GM18868 (cell line): ENCODE results near the gene SPEM2.
"Not testable (repeated sequence)": the region's sequence is repeated elsewhere in the genome, so short reads cannot be mapped to it uniquely, and the experiment has no call there.

ENCODE experiments used
- ATAC-seq: cut with Tn5 transposase; IDR thresholded peaks from one replicate; pipeline ENCODE4 v1.9.1; 2021; ENCODE audit warnings: mild to moderate bottlenecking, moderate library complexity; ENCODE audit not compliant: unreplicated experiment

The SPEM2 gene

GRCh38 chr17:7468804-7469389 lies 43.5 kb downstream of the SPEM2 start:
- ATAC-seq = no peak

- ATAC-seq = not testable (repeated sequence)
These were observed 44.4 kb downstream of the SPEM2 start for GRCh38 chr17:7469843-7470242.

- ATAC-seq = not testable (repeated sequence)
These were observed 45.1 kb downstream of the SPEM2 start for GRCh38 chr17:7470457-7470973.

DNA sequence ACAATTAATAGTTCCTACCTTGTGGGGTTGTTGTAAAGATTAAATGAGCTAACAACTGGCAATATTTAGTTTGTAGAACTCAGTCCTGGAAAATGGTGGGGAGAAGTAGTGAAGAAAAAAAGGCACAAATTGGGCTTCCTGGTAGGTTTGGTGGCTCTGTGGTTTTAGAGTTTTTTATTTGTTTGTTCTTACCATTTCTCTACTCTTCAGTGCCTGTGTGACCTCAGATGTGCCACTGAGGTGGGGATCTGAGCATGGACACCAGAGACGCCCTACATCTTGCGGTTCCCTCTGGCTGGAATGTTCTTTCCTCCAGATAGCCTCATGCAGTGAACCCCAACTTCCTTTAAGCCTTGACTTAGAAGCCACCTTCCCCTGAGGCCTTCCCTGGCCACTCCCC lies 46.3 kb downstream of the SPEM2 start:
- ATAC-seq = no peak

DNA sequence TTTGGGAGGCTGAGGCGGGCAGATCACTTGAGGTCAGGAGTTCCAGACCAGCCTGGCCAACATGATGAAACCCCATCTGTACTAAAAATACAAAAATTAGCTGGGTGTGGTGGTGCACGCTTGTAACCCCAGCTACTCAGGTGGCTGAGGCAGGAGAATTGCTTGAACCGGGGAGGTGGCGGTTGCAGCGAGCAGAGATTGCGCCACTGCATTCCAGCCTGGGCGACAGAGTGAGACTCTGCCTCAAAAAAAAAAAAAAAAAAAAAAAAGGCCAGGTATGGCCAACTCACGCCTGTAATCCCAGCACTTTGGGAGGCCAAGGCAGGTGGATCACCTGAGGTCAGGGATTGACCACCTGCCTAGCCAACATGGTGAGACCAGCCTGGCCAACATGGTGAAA lies 49.4 kb downstream of the SPEM2 start:
- not testable (repeated sequence) for ATAC-seq

GRCh38 chr17:7475764-7476422 lies 50.5 kb downstream of the SPEM2 start:
- no peak for ATAC-seq

DNA sequence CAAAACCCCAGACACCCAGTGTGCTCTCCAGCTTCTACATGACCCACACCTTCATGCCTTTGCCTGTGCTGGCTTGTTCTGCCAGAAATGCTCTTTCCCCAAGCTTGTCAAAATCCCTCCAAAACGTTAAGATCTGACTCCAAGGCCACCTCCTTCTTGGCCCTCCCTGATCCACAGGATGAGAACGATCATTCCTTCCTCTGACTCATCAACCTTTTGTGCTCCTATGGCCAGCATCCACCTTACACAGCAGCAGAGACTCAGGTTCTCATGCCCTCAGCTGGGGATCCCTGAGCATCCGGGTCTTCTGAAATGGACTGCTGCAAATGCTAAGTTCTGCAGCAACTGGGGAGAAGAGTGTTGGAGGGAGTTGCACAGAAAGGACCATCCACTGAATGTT lies 51.1 kb downstream of the SPEM2 start:
- no peak for ATAC-seq

GRCh38 chr17:7476951-7477350 lies 51.5 kb downstream of the SPEM2 start:
- ATAC-seq = no peak
